ENCODE data around the gene ALCAM. TPM values are rescaled to one million over a fixed set of nuclear protein-coding genes. Genes with fewer than 3 reads are reported as not detected.
"Not testable (repeated sequence)": the region's sequence is repeated elsewhere in the genome, so short reads cannot be mapped to it uniquely, and the experiment has no call there.

The ALCAM gene
- total RNA-seq, 1 donor from 2014 or later: 26.5 TPM

- Mint-ChIP-seq H3K9me3 (peaks cover 3% of the 10 kb centered on the region), H3K27ac (no peak overlapping the region), H3K27me3 (no peaks in the 10 kb centered on the region), H3K4me1 (no peaks in the 10 kb centered on the region), H3K36me3 (ENCODE audit: low read depth) (peaks cover 1% of the 10 kb centered on the region), H3K4me3 (no peak overlapping the region)
- intact Hi-C loops (cut with micrococcal nuclease): no loop called here
- no peak for DNase-seq
These were observed 212.7 kb downstream of the ALCAM start for GRCh38 chr3:105579439-105579838.

- DNase-seq: no peak
- Mint-ChIP-seq H3K4me1 (no peaks in the 10 kb centered on the region), H3K9me3 (peaks cover 3% of the 10 kb centered on the region), H3K27me3 (no peaks in the 10 kb centered on the region), H3K4me3 (no peak overlapping the region), H3K27ac (no peak overlapping the region), H3K36me3 (ENCODE audit: low read depth) (no peaks in the 10 kb centered on the region)
- intact Hi-C loops (cut with micrococcal nuclease): no loop called here
These were observed 213.7 kb downstream of the ALCAM start for GRCh38 chr3:105580296-105580965.

DNA sequence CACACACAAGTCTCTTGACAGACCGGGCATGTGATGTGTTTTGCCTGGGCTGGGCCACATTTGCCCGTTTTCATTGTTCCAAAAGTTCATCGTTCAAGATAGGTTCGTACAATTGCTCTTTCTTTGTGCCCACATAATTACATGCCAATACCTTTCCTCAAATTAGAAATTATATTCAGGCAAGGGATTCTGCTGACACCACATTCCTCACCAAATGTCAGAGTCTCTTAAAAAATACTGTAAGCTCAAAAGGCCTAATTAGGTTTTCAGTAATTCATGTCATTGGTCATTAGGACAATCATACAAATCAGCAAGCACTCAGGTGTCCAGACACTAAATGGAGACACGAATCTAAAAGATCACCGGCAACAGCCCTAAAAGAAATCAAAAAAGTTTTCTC lies 215.3 kb downstream of the ALCAM start:
- Mint-ChIP-seq H3K27ac (no peak overlapping the region), H3K36me3 (ENCODE audit: low read depth) (no peaks in the 10 kb centered on the region), H3K4me3 (no peak overlapping the region), H3K27me3 (no peaks in the 10 kb centered on the region), H3K4me1 (no peaks in the 10 kb centered on the region), H3K9me3 (peaks cover 3% of the 10 kb centered on the region)
- intact Hi-C loops (cut with micrococcal nuclease): no loop called here
- no peak for DNase-seq

DNA sequence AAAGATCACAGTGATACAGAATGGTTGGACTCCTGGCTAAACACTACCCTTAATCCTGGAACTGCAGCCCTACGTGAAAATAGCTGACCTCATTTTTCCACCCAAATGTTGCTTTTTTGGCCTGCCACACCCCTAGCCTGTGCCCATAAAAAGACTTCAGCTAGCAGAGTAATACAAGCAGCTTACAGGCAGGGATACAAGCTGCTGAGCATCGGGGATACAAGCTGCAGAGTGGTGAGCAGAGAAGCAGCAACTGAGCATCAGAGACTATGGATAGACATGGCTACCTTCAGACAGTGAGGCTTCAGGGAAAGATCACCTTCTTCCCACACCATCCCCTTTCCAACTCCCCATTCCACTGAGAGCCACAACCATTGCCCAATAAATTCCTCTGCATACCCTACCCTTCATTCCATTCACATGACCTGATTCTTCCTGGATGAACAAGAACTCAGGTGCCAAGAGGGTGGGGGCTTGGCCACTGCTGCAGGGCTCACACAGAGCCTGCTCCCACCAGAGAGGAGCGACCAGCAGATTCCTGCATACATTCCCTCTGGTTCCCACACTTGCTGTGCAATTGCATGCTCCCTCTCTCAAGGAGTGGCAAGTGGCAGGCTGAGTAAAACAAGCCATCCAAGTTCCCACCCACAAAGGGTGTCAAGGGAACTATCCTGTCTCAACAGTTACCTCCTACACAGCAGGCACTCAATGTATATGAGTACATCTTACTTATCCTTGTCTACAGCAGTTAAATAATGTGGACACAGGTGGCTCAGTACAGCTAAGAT lies 217.5 kb downstream of the ALCAM start:
- Mint-ChIP-seq H3K4me3 (no peak overlapping the region), H3K4me1 (no peaks in the 10 kb centered on the region), H3K9me3 (peaks cover 3% of the 10 kb centered on the region), H3K27ac (no peak overlapping the region), H3K27me3 (no peaks in the 10 kb centered on the region), H3K36me3 (ENCODE audit: low read depth) (no peaks in the 10 kb centered on the region)
- intact Hi-C loops (cut with micrococcal nuclease): no loop called here
- no peak for DNase-seq

GRCh38 chr3:105593315-105593714 lies 226.6 kb downstream of the ALCAM start:
- Mint-ChIP-seq H3K4me1 (peaks cover 4% of the 10 kb centered on the region), H3K9me3 (peaks cover 3% of the 10 kb centered on the region), H3K4me3 (no peak overlapping the region), H3K27me3 (no peaks in the 10 kb centered on the region), H3K36me3 (ENCODE audit: low read depth) (no peaks in the 10 kb centered on the region), H3K27ac (no peak overlapping the region)
- no peak for DNase-seq
- intact Hi-C loops (cut with micrococcal nuclease): no loop called here

- no peak overlapping the region for H3K4me3 Mint-ChIP-seq
- no peak overlapping the region for H3K27ac Mint-ChIP-seq
- H3K36me3 Mint-ChIP-seq (ENCODE audit: low read depth): no peaks in the 10 kb centered on the region
- peaks cover 3% of the 10 kb centered on the region for H3K9me3 Mint-ChIP-seq
- intact Hi-C loops (cut with micrococcal nuclease): no loop called here
- no peak for DNase-seq
- peaks cover 4% of the 10 kb centered on the region for H3K4me1 Mint-ChIP-seq
- no peaks in the 10 kb centered on the region for H3K27me3 Mint-ChIP-seq
These were observed 227.5 kb downstream of the ALCAM start for GRCh38 chr3:105594219-105594618.

DNA sequence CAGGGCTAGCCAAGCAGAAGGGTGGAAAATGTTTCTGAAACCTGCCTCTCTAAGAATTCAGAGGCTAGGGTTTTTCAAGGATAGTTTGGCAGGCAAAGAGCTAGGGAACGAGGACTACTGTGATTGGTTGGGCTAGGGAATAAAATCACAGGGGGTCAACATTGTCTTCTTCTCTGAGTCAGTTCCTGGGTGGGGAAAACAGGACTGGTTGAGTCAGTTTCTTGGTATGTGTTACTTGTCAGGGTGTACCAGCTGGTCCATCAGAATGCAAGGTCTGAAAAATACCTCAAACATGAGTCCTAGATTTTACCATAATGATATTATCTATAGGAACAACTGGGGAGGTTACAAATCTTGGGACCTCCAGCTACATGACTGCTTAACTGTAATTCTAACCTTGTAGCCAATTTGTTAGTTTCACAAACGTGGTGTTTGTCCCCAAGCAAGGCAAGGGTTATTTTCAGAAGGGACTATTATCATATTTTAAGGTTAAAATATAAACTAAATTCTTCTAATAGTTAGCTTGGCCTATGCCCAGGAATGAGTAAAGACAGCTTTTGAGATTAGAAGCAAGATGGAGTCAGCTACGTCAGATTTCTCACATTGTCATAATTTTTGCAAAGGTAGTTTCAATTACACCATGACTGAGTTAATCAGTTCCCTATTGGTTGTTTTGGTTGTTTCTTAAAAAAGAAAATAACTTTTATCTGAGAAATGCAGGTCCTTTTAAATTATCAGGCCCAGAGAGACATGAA lies 231.5 kb downstream of the ALCAM start:
- intact Hi-C loops (cut with micrococcal nuclease): no loop called here
- no peak for DNase-seq
- Mint-ChIP-seq H3K27me3 (no peaks in the 10 kb centered on the region), H3K36me3 (ENCODE audit: low read depth) (no peaks in the 10 kb centered on the region), H3K9me3 (peaks cover 3% of the 10 kb centered on the region), H3K4me3 (no peak overlapping the region), H3K27ac (no peak overlapping the region), H3K4me1 (peaks cover 4% of the 10 kb centered on the region)

DNA sequence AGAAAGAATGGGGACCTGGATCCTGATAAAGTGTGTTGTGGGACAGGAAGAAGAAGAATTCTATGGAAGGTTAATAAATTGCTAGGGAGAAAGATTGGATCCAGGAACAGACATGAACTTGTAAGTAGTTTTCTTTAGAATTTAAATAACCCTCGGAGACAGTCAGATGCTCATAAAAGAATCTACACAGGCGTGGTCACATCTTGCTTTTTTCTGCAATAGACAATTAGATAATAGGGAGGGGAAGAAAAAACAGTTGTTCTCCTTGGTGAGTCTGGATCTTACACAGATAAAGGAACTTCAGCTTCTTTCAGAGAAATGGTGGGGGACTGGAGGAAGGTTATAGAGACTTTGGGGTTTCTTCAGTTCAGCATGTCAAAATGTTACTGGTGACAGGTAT lies 232.6 kb downstream of the ALCAM start:
- no peak overlapping the region for H3K4me3 Mint-ChIP-seq
- peaks cover 2% of the 10 kb centered on the region for H3K4me1 Mint-ChIP-seq
- H3K9me3 Mint-ChIP-seq: peaks cover 3% of the 10 kb centered on the region
- no peak for DNase-seq
- H3K36me3 Mint-ChIP-seq (ENCODE audit: low read depth): no peaks in the 10 kb centered on the region
- intact Hi-C loops (cut with micrococcal nuclease): no loop called here
- H3K27me3 Mint-ChIP-seq: no peaks in the 10 kb centered on the region
- no peak overlapping the region for H3K27ac Mint-ChIP-seq

GRCh38 chr3:105601756-105602155 lies 235.0 kb downstream of the ALCAM start:
- intact Hi-C loops (cut with micrococcal nuclease); H3K36me3 Mint-ChIP-seq (ENCODE audit: low read depth); H3K4me1 Mint-ChIP-seq; H3K4me3 Mint-ChIP-seq; H3K9me3 Mint-ChIP-seq; H3K27ac Mint-ChIP-seq; DNase-seq; H3K27me3 Mint-ChIP-seq: not testable (repeated sequence)

DNA sequence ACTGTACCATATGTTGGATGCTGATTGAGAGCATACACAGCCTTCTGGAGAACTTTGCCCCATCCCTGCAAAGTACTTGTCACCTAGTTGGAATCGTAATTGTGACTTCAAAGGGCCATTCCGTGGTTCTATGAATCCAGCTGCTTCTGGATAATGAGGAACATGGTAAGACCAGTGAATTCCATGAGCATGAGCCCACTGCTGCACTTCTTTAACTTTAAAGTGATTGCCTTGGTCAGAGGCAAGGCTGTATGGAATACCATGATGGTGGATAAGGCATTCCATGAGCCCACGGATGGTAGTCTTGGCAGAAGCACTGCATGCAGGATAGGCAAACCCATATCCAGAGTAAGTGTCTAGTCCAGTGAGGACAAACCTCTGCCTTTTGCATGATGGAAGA lies 235.6 kb downstream of the ALCAM start:
- H3K36me3 Mint-ChIP-seq (ENCODE audit: low read depth); H3K27me3 Mint-ChIP-seq; H3K4me3 Mint-ChIP-seq; H3K4me1 Mint-ChIP-seq; H3K27ac Mint-ChIP-seq; intact Hi-C loops (cut with micrococcal nuclease); H3K9me3 Mint-ChIP-seq: not testable (repeated sequence)
- peak; percentile 24 for DNase-seq

DNA sequence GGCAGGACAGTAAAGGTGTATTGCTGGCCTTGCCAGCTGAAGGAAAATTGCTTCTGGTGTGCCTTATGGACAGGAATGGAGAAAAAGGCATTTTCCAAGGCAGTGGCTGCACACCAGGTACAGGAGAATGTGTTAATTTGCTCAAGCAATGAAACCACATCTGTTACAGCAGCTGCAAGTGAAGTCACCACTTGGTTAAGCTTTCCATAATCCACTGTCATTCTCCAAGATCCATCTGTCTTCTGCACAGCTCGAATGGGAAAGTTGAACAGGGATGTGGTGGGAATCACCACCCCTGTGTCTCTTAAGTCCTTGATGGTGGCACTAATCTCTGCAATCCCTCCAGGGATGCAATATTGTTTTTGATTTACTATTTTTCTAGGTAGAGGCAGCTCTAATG lies 236.8 kb downstream of the ALCAM start:
- H3K9me3 Mint-ChIP-seq; H3K4me3 Mint-ChIP-seq; H3K4me1 Mint-ChIP-seq; H3K27ac Mint-ChIP-seq; H3K27me3 Mint-ChIP-seq; H3K36me3 Mint-ChIP-seq (ENCODE audit: low read depth); intact Hi-C loops (cut with micrococcal nuclease): not testable (repeated sequence)
- DNase-seq: peak; percentile 39

- DNase-seq: no peak
- H3K4me3 Mint-ChIP-seq: no peak overlapping the region
- no peak overlapping the region for H3K27ac Mint-ChIP-seq
- H3K27me3 Mint-ChIP-seq: peaks cover 2% of the 10 kb centered on the region
- H3K9me3 Mint-ChIP-seq: no peaks in the 10 kb centered on the region
- H3K36me3 Mint-ChIP-seq (ENCODE audit: low read depth): no peaks in the 10 kb centered on the region
- intact Hi-C loops (cut with micrococcal nuclease): no loop called here
- H3K4me1 Mint-ChIP-seq: no peaks in the 10 kb centered on the region
These were observed 239.3 kb downstream of the ALCAM start for GRCh38 chr3:105606016-105606415.

DNA sequence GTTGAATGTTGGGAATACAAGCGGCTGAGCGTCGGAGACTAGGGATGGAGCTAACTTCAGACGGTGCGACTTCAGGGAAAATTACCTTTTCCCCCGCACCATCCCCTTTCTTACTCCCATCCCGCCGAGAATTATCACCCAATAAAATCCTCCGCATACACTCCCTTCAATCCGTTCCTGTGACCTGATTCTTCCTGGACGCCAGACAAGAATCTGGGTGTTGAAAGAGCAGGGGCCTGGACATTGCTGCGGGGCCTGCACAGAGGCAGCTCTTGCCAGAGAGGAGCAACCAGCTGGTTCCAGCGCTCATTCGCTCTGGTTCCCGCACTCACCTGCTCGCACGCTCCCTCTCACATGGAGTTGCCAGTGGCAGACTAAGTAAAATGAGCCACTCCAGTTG lies 241.9 kb downstream of the ALCAM start:
- H3K9me3 Mint-ChIP-seq: no peaks in the 10 kb centered on the region
- no peak overlapping the region for H3K4me3 Mint-ChIP-seq
- H3K27ac Mint-ChIP-seq: no peak overlapping the region
- intact Hi-C loops (cut with micrococcal nuclease): no loop called here
- no peaks in the 10 kb centered on the region for H3K4me1 Mint-ChIP-seq
- H3K27me3 Mint-ChIP-seq: peaks cover 2% of the 10 kb centered on the region
- no peak for DNase-seq
- H3K36me3 Mint-ChIP-seq (ENCODE audit: low read depth): no peaks in the 10 kb centered on the region

GRCh38 chr3:105610473-105610872 lies 243.8 kb downstream of the ALCAM start:
- H3K36me3 Mint-ChIP-seq (ENCODE audit: low read depth): no peaks in the 10 kb centered on the region
- peaks cover 5% of the 10 kb centered on the region for H3K9me3 Mint-ChIP-seq
- intact Hi-C loops (cut with micrococcal nuclease): no loop called here
- DNase-seq: peak; percentile 35
- H3K27ac Mint-ChIP-seq: no peak overlapping the region
- H3K4me1 Mint-ChIP-seq: no peaks in the 10 kb centered on the region
- no peak overlapping the region for H3K4me3 Mint-ChIP-seq
- peaks cover 2% of the 10 kb centered on the region for H3K27me3 Mint-ChIP-seq
